Esophagus muscularis mucosa (tissue), 4 donors: ENCODE measurements around the gene G3BP2. TPM values are rescaled to one million over a fixed set of nuclear protein-coding genes. Genes with fewer than 3 reads are reported as not detected.

Experiments used
- DNase-seq: peaks from one replicate; pipeline ENCODE4 v3.0.0-alpha.2; 2017; ENCODE audit errors: extremely low spot score
- H3K27ac ChIP-seq, 4 donors: fragments of 200-600 bp; sonication (generic); replicated peaks in 1 of 4; 1 replicate in 3 of 4; 2 replicates in 1 of 4; pipeline ENCODE4 v1.5.1; 2016 to 2019; ENCODE audit warnings: mild to moderate bottlenecking in 1 of 4
- H3K27me3 ChIP-seq, 4 donors: fragments of 200-600 bp; sonication (generic); one replicate each; pipeline versions ENCODE4 v1.5.1 to v1.6.0; 2016 to 2019
- H3K36me3 ChIP-seq, 4 donors: fragments of 200-600 bp; sonication (generic); one replicate each; pipeline ENCODE4 v1.5.1; 2016 to 2019
- H3K4me1 ChIP-seq, 4 donors: fragments of 200-600 bp; sonication (generic); one replicate each; pipeline ENCODE4 v1.5.1; 2016 to 2019
- H3K4me3 ChIP-seq, 4 donors: fragments of 200-600 bp; sonication (generic); 1 replicate in 2 of 4; 2 replicates in 2 of 4; pipeline ENCODE4 v1.5.1; 2016 to 2019; ENCODE audit warnings: mild to moderate bottlenecking in 4 of 4, moderate library complexity in 1 of 4
- H3K9me3 ChIP-seq, 4 donors: fragments of 200-600 bp; sonication (generic); 1 replicate in 3 of 4; 2 replicates in 1 of 4; pipeline ENCODE4 v1.5.1; 2016 to 2019
- CTCF ChIP-seq, 3 experiments: fragments of 200-600 bp in 2 of 3; fragments of 450-650 bp in 1 of 3; sonication (generic) in 2 of 3; IDR thresholded peaks; one replicate each; pipeline ENCODE4 v1.5.1; 2017 to 2019; ENCODE audit warnings: antibody characterized with exemption in 3 of 3, mild to moderate bottlenecking in 2 of 3, moderate library complexity in 1 of 3
- EP300 ChIP-seq: sonication (generic); formaldehyde crosslinking; IDR thresholded peaks from one replicate; pipeline ENCODE4 v1.6.1; 2017; ENCODE audit warnings: antibody characterized with exemption
- POLR2A ChIP-seq: fragments of 450-650 bp; IDR thresholded peaks from one replicate; pipeline ENCODE4 v1.6.1; 2017; ENCODE audit warnings: antibody characterized with exemption, moderate library complexity, mild to moderate bottlenecking, low read depth
- POLR2AphosphoS5 ChIP-seq, 2 donors: sonication (generic); formaldehyde crosslinking; IDR thresholded peaks; one replicate each; pipeline ENCODE4 v1.6.1; 2017; ENCODE audit warnings: antibody characterized with exemption in 2 of 2
- WGBS: methylation state at CpG from one replicate; pipeline ENCODE4 v1.1.5; 2018; 5-methylcytosine and 5-hydroxymethylcytosine counted together
- intact Hi-C: fragments of 100-400 bp; cut with DNase I; formaldehyde crosslinking; loops from one replicate; pipeline ENCODE4 v1.15.1; 2023
- total RNA-seq, 4 donors: library from RNA; depleted of rRNA; stranded (reverse); fragments of >200 nt; gene quantifications; one replicate each; pipeline versions ENCODE4 v1.1.0 to v1.2.1, GENCODE V29; 2016

G3BP2 gene
- total RNA-seq, 4 donors from 2014 or later = 94.6 to 127 (median 109) TPM

GRCh38 chr4:75637827-75638226, 35.4 kb downstream of the G3BP2 start:
- Histone ChIP-seq H3K27me3 (no peaks in the 10 kb centered on the region), H3K36me3 (no peaks in the 10 kb centered on the region), H3K27ac (no peak overlapping the region), H3K4me3 (no peak overlapping the region), H3K4me1 (peaks cover 0 to 20% (median 7%) of the 10 kb centered on the region in 4 donors), H3K9me3 (no peaks in the 10 kb centered on the region)
- WGBS = 100% methylated on average over 1 of the region's 1 CpG
- no peak for TF ChIP-seq POLR2AphosphoS5 (IDR thresholded peaks at IDR 0.05)
- TF ChIP-seq EP300 = no peak
- TF ChIP-seq POLR2A = no peak
- no peak for TF ChIP-seq CTCF (IDR thresholded peaks at IDR 0.05)
- no peak for DNase-seq
- intact Hi-C loops = no loop called here

- Histone ChIP-seq H3K4me3 (no peak overlapping the region), H3K27me3 (no peaks in the 10 kb centered on the region), H3K9me3 (no peaks in the 10 kb centered on the region), H3K36me3 (no peaks in the 10 kb centered on the region), H3K27ac (no peak overlapping the region), H3K4me1 (peaks cover 0 to 20% (median 7%) of the 10 kb centered on the region in 4 donors)
- TF ChIP-seq POLR2A (no peak), EP300 (no peak), POLR2AphosphoS5 (IDR thresholded peaks at IDR 0.05) (no peak), CTCF (IDR thresholded peaks at IDR 0.05) (no peak)
- WGBS = 42% methylated on average over 1 of the region's 1 CpG
- no peak for DNase-seq
- intact Hi-C loops = no loop called here
Observed at GRCh38 chr4:75637176-75637575, 36.0 kb downstream of the G3BP2 start.

GRCh38 chr4:75634951-75635350, 38.3 kb downstream of the G3BP2 start:
- no peaks in the 10 kb centered on the region for H3K36me3 ChIP-seq
- H3K27ac ChIP-seq = no peak overlapping the region
- H3K4me1 ChIP-seq = peaks cover under 1 to 29% (median 18%) of the 10 kb centered on the region in 4 donors
- DNase-seq = no peak
- intact Hi-C loops = loop anchor here (5.0 kb wide), 1 partner anchor 92 kb away; no protein-coding TSS in a partner anchor
- WGBS = 92% methylated on average over 2 of the region's 2 CpGs
- no peaks in the 10 kb centered on the region for H3K27me3 ChIP-seq
- H3K4me3 ChIP-seq = no peak overlapping the region
- TF ChIP-seq EP300 = no peak
- no peak for TF ChIP-seq CTCF (IDR thresholded peaks at IDR 0.05)
- no peak for TF ChIP-seq POLR2AphosphoS5 (IDR thresholded peaks at IDR 0.05)
- TF ChIP-seq POLR2A = no peak
- no peaks in the 10 kb centered on the region for H3K9me3 ChIP-seq

DNA sequence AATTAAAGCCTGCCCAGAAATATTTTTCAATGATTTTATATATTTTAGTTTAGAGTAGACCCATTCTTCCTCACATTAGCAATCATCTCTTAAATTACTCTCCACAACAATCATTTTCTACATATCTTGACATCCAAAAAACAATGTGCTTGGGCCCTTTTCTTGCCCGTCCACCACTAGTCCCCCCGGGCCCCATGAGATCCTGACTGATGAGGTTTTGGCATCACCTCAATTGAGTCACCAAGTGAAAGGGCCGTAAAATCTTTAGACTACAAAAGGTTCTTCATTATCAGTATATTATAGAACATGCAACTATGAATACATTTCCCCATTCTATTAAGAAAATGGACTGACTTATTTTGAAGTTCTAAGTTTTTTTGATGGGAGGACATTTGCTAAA, 38.9 kb downstream of the G3BP2 start:
- Histone ChIP-seq H3K36me3 (no peaks in the 10 kb centered on the region), H3K4me1 (peaks cover 2 to 36% (median 19%) of the 10 kb centered on the region in 4 donors), H3K4me3 (no peak overlapping the region), H3K9me3 (no peaks in the 10 kb centered on the region), H3K27ac (no peak overlapping the region), H3K27me3 (no peaks in the 10 kb centered on the region)
- no peak for DNase-seq
- intact Hi-C loops = loop anchor here (5.0 kb wide), 1 partner anchor 93 kb away; no protein-coding TSS in a partner anchor
- 90% methylated on average over 3 of the region's 3 CpGs for WGBS
- TF ChIP-seq EP300 = no peak
- no peak for TF ChIP-seq POLR2AphosphoS5 (IDR thresholded peaks at IDR 0.05)
- TF ChIP-seq CTCF (IDR thresholded peaks at IDR 0.05) = no peak
- no peak for TF ChIP-seq POLR2A

GRCh38 chr4:75633846-75634245, 39.4 kb downstream of the G3BP2 start:
- no peak overlapping the region for H3K4me3 ChIP-seq
- intact Hi-C loops = loop anchor here (5.0 kb wide), 1 partner anchor 93 kb away; no protein-coding TSS in a partner anchor
- WGBS = 42% methylated on average over 2 of the region's 2 CpGs
- peaks cover 2 to 39% (median 21%) of the 10 kb centered on the region in 4 donors for H3K4me1 ChIP-seq
- H3K36me3 ChIP-seq = no peaks in the 10 kb centered on the region
- no peaks in the 10 kb centered on the region for H3K27me3 ChIP-seq
- no peaks in the 10 kb centered on the region for H3K9me3 ChIP-seq
- H3K27ac ChIP-seq = no peak overlapping the region
- TF ChIP-seq POLR2AphosphoS5 (IDR thresholded peaks at IDR 0.05) (no peak), POLR2A (no peak), CTCF (IDR thresholded peaks at IDR 0.05) (no peak), EP300 (no peak)
- no peak for DNase-seq
